NCI-H1417 (cell line): ENCODE results near the gene DNLZ.

Source experiments
- DNase-seq, 3 experiments: peaks; one replicate each; lab custom pipeline; 2025; lab: John Stamatoyannopoulos, UW

Gene DNLZ

DNA sequence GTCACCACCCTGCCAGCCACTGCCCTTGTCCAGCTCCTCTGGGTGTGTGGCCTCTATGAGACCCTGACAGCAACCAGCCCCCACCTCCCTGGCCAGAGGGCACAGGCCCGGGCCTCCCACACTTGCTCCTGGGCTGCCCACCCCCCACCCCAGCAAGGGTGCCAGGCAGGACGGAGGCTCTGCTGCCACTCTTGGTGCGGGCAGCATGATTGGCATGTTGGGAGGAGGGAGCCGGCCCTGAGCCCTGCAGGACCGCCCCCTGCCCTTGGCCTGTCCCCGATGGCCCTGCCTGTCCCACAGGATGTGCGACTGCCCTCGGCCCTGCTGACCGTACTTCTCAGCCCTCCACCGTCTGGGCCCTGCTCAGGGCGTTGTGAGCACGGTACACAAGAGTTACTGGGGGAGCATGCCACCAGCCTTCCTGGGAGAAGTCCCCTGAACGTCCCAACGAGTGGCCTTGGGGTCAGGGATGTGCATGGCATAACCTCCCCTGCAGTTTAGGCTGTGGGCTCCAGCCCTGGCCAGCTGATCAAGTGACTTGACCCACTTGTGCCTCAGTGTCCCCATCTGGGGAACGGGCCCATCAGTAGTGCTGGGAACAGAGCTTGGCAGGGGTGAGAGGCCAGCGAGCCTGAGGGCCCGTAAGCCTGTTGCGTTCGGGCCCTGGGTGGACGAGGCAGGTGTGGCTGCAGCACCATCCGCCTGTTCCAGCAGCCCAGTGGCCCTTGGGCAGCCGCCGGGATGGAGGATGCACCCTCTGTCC lies 20.2 kb downstream of the DNLZ start:
- no peak for DNase-seq

DNA sequence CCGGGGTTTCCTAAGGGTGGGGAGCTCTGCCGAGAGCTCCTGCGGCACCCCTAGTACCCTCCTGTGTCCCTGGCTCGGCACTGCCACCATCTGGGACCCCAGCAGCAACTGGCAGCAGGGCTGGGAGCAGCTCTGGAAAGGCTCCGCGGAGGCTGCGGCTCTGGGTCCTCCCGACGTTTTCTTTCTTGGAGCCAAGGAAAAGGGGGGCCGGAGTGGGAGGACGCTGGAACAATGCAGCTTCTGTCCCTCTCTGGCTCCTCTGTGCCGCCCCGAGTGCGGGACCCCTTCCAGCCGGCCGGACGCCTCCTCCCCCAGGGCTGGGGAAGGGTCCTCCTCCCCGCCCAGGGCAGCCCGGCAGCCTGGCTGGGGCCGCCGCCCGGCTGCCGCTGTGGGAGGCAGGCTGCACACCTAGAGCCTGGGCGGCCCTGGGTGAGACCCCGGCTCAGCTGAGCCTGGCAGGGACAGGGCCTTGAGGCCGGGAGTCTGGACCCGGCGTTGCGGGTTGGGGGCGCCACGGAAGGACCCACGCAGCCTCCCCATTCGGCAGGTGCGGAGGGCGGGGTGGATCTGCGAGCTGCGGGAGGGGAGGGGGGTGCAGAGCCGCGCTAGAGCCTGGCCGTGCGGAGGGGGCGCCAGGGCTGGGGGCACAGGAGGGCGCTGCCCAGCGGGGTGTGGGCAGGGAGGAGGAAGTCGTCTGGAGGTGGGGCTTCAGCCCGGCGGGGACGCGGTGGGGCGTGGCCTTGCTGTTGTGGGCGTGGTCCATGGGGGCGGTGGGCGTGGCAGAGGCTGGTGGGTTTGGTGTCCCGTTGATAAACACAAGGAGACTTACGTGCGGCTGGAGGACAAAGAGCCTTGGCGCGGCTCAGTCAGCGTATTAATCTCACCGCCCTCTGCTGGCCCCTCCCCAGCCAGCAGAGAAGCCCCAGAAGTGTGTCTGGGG lies 21.1 kb downstream of the DNLZ start:
- peak in 2 of 3 experiments; percentile 48 to 49 for DNase-seq

DNA sequence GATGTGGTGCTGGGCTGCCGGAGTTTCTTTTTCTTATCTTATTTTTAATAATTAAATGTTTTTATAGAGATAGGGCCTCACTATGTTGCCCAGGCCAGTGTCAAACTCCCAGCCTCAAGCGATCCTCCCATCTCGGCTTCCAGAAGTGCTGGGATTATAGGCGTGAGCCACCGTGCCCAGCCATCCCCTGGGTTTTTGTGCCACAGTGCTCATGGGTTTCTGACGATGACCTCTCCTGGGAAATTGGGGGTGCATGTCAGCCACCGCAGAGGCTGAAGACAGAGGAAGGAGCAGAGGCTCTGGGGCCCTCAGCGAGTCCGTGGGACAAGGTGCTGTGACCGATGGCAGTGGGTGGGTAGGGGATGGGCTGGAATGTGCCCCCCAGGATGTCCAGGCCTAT lies 21.8 kb downstream of the DNLZ start:
- no peak for DNase-seq

DNA sequence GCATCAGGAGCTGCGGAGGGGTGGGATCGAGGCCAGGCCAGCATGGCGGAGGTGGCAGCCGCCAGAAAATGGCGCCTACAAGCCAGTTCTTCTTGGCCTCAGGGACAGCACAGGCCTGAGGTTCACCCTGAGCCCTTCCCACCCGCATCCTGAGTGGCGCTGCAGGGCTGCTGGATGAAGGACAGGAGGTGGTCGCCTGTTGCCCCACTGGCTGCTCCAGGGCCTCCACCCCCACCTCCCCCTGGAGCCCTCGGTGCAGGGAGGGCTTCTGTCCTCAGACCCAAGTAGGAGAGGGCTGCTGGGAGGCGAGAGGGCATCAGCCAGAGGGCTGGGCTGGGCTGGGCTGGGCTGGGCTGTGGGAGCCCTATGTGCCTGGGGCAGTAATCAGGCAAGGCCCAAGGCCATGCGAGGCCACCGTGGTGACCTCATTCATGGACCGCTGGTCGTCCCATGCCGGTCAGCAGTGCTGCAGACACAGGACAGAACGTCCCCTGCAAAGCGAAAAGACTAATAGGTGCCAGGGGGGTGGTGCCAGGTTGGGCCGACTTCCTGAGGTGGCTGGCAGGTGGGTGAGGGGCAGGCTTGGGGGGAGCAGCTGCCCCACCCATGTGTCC lies 22.4 kb downstream of the DNLZ start:
- no peak for DNase-seq

DNA sequence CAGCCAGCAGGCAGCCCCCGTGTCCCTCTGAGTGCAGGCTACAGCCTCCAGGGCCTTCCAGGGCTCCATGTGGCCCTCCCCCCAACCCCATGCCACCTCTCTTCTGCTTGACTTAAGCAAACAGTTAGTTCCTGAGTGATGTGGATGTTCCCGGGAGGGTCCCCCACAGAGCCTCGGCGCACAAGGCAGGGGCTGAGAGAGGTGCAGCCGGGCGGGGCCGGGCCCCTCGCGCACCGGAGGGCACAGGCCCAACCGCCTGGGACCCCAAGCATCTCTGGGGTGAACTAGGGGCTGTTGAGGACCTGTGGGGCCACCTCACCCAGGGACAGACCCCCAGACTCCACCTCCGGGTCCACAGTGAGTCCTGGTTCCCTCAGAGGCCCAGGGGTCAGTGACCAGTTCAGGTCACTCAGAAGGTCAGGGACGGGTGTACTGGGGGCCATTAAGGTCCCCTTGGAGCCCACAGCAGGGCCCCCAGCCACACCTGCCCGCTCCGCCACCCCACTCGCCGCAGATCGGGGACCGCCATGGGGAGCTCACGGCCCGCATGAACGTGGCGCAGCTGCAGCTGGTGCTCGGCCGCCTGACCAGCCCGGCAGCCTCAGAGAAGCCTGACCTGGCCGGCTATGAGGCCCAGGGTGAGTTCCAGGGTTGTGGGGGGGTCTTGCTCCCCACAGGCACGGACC lies 23.0 kb downstream of the DNLZ start:
- no peak for DNase-seq

DNA sequence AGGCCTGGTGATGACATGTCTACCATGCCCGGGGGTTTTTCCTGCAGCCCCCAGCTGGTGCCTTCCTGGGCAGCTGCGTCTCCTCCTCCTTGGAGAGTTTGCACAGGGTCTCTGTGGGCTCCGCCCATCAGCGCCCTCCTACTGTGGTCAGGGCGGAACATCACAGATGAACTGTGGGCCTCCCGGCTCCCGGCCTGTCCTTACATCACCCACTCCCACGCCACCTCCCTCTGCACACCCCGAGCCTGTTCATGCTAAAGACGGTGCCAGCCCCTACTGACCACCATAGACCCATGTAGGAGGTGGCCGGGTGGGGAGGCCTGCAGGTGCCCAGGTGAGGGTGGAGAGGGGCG lies 23.6 kb downstream of the DNLZ start:
- peak in 2 of 3 experiments; percentile 20 to 55 for DNase-seq

DNA sequence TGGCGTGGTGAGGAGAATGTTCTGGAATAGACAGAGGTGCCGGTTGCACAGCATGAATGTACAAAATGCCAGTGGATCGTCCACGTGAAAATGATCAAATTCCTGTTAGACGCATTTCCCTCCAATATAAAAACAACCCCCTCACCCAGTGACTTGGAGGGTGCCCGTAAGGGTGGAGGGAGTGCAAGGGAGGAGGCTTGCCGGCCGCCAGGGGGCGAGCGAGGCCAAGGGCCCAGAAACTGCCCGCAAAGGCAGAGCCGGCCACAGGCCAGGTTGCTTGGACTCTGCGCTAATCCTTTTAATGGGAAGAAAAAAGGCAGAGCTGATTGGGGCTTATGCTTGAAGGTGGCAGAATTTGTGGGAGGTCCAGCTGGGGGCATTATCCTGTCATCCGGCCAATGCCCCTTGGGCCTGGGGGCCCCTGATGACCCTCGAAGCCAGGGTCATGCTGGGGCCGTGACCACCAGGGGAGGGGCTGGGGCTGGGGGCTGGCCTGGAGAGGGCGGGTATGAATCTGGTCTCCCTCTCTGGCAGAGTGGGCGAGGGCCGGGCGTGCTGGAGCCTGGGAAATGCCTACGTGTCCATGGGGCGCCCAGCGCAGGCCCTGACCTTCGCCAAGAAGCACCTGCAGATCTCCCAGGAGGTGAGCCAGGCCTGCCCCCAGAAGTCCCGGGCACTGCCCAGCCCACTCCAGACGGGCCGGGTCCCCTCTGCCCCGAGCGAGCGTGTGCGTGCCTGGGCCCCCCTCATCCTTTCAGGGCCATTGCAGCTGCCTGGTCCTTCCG lies 24.2 kb downstream of the DNLZ start:
- peak in 1 of 3 experiments; percentile 18 for DNase-seq

DNA sequence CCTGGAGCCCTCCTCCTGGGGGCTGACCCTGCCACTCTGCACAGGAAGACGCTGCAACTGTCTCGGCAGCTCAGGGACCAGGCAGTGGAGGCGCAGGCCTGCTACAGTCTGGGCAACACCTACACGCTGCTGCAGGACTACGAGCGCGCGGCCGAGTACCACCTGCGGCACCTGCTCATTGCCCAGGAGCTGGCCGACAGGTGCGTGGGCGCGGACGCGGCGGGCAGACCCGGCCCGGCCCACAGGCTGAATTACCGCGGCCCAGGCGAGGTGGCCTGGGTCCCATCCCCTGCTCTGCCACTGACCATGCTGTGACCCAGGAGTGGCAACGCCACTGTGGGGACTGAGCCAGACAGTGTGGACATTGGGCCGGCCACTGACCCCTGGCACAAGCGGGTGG lies 25.0 kb downstream of the DNLZ start:
- DNase-seq, result no peak

DNA sequence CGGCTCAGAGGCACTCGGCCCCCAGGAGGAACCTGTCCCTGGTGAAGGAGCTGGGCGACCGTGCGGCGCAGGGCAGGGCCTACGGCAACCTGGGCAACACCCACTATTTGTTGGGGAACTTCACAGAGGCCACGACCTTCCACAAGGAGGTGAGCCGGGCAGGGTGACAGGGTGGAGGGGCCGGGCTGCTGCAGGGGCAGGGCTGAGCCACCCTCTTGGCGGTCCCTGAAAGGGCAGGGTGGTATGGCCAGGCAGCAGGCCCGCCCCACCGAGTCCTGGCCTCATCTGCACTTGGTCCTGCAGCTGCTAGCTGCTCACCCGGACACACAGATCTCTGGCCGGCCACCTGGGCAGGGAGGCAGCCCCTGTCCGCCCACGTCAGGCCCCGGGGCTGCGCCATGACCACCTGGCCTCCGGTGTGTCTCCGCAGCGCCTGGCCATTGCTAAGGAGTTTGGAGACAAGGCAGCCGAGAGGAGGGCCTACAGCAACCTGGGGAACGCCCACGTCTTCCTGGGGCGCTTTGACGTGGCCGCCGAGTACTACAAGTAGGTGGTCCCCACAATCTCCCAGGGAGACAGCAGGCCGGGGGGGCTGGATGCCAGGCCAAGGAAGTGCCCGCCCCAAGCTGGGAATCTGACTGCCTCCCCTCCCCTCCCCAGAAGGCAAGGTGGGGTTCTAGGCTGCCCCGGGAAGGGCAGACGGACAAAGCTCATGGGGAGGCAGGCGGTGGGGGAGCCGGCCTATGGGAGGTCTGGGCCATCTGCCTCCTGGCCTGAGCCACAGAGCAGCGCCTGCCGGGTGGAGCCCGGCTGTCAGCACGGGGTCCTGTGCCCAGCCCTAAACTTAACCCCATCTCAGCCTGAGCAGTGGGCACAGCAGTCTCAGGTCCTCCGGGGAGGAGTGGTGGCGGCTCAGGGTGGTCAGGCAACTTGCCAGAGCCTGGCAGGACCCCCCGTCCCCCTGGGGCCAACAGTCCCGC lies 25.8 kb downstream of the DNLZ start:
- no peak for DNase-seq

DNA sequence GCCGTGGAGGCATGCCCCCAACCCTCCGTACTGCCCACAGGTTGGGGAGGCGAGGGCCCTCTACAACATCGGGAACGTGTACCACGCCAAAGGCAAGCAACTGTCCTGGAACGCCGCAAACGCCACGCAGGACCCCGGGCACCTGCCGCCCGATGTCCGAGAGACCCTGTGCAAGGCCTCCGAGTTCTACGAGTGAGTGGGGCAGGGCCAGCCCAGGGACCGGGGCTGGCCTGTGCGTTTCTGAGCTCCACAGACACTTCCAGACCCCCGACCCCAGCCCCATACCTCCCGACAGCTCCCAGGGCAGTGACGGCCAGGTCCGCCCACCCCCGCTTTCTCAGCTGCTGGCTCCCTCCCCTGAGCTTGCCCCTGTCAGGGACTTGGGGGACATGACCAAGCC lies 26.7 kb downstream of the DNLZ start:
- DNase-seq, result no peak

DNA sequence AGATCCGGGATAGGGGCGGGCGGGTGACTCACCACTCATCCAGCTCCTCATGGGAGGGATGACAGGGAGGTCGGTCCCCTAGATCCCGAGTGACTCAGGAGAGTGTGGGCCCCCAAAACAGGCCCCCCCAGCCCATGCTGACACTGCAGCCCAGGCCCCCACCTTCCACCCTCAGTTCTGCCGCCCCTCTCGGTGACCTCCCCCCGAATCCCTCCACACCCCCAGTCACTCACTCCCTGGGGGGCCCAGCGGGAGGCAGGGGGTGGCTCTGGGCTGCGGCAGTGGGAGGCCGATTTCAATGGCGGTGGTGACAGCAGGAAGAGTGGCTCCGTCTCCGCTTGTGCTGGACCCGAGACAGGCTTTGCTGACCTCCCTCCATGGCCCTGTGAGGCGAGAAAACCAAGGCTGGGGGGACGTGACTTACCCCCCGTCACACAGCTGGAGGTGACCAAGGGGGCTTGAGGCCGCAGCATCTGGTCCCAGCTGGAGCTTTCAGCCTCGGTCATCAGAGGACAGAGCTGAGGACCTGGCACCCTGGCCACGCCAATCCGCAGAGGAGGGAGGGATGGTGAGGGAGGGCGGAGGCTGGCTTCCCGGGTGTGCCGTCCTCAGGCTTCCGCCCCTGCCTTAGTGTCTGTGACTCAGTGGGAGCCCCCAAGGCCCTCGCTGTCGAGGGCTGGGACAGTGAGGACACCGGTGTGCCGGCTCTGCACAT lies 27.2 kb downstream of the DNLZ start:
- no peak for DNase-seq

DNA sequence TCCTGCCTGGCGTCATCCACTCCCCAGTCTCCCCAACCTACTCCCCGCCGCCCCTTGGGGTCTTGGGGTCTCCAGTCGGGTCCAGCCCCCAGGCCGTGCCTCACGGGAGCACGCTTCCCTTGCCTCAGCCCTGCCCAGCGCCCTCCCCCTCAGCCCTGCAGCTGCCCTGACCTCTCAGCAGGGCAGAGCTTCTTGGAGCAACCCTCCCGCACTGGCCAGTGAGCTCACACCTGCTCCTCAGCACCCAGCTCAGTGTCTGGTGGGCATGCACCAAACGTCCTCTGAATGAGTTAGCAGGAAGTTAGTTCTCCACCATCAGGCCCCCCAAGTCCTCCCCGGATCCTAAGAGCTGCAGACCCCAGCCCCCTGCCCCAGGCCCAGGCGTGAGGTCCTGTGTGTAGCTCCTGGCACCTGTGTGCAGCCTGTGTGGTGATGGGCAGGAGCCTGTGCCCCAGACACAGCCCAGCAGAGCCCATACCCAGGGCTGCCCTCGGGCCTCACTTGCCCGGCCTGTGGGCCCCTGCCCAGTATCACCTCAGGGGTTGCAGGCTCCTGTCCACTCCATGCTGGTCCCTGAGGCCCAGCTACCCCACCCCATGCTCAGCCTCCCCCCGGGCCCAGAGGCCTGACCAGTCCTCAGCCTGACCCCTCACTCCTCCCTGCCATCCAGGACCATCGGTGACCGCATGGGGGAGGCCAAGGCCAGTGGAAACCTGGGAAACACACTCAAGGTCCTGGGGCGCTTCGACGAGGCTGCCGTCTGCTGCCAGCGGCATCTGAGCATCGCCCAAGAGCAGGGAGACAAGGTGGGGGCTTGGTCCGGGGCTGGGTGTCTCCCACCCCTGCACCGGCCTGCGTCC lies 28.0 kb downstream of the DNLZ start:
- DNase-seq, result no peak

DNA sequence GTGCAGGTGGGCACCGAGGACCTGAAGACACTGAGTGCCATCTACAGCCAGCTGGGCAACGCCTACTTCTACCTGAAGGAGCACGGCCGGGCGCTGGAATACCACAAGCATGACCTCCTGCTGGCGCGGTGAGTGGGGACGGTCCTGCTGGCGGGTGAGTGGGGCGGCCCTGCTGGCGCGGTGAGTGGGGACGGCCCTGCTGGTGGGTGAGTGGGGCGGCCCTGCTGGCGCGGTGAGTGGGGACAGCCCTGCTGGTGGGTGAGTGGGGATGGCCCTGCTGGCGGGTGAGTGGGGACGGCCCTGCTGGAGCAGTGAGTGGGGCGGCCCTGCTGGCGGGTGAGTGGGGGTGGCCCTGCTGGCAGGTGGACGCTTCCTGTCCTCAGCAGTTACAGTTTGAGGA lies 29.0 kb downstream of the DNLZ start:
- no peak for DNase-seq

DNA sequence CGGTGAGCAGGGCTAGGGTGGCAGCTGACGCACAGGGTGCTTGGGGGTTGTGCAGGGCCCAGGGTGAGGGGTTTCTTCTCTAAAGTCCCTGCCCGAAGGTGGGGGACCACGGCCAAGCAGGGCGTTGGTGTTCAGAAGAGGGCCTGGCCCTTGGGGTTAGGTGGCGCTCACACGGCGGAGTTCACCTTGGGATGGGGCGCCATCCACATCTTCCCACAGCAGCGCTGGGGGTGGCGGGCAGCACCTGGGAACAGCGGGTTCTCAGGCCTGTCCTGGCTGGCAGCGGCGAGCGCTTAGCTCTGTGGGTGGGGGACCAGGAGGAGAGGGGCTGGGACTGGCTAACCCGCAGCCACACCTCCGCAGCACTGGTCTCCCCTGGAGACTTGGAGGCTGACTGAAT lies 30.1 kb downstream of the DNLZ start:
- no peak for DNase-seq

DNA sequence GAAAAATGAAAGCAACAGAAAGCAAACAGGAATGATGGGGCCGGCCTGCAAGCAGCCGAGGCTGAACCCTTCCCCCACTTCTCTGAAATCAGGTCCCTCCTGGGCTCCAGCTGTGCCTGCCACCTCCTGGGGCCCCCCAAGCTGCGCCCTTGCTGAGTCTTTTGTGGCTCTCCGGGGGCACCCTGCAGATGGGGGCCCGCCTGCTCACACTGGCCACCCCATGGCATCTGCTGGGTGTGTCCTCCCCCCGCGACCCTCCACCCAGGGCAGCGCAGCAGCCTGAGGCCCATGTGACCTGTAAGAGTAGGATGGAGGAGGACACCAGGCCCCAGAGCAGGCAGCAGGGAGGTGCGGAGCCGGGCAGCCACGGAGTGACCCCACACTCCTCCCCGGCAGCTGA lies 30.5 kb downstream of the DNLZ start:
- DNase-seq, result no peak

DNA sequence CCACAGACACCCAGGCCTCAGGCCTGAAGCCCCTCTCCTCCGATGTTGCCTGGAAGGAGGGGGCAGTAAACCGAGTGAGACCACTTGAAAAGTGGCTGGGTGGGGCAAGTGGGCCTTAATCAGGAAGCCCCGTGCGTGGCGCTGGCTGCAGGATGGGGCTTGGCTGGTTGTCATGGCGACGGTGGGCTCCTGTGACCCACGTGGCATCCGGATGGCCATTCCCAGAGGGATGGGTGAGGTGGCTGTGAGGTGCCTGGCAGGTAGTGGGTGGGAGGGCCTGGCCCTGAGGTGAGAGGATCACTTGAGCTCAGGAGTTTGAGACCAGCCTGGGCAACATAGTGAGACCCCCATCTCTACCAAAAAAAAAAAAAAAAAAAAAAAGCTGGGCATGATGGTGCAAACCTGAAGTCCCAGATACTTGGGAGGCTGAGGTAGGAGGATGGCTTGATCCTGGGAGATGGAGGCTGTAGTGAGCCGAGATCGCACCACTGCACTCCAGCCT lies 31.0 kb downstream of the DNLZ start:
- no peak for DNase-seq

DNA sequence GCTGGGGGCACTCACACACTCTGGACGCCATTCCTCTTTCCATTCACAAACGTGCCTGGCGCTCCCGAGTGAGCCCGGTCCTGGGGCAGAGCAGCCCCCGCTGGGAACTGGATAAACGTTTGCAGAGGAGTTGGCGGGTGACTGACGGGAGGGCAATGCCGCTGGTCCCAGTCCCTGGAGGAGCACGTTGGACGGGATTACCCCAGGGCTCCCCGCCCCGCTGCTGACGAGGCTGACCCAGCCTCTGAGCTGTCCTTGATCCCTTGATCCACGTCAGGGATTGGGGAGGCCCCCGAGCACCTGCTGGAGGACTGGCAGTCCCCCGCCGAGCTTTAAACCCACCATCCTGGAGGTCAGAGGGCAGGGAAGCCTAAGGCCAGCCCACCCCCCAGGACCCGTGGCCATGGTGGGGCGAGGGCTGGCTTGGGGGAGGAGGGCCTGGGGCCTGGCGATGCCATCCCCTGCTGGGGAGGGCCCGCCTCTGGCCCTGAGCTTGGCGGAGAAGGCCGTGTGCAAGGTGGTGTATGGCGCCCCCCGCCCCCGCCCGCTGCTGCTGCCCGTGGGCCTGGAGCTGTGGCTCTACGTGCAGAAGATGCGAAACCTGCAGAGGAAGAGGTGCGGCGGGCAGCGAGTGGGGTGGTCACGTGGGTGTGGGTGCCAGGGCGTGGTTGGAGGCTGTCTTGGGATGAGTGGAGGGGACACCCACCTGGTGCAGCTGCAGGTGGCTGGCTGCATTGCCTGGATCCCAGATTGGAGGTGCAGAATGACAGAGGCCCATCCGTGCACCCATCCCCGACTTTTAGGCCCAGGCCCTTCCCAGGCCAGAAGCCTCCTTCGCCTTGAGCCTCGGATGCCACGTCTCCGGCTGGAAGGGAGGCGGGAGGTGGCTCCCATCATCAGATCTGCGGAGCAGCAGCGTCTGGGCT lies 31.7 kb downstream of the DNLZ start:
- DNase-seq, result no peak
